ENCODE measurements around the gene SENP1.

SENP1 gene

DNA sequence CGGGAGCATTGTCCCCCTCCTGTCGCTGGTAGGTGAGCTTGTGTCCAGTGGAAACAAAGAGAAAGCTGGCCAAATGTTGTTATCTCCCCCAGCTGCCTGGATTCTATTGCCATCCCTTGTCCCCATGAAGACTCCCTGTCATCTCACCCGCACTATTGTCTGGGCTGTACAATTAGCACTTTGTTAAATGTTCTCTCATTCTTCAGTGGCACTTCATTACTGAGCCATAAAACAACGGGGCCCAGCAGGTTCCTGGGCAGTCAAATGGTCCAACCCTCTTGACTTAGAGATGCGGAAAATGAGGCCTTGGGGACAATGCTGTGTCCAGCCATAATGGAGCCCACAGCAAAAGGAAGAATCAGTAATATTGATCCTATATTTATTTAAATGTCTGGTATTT, 88.4 kb downstream of the SENP1 start:
- Histone ChIP-seq H3K27me3 (ENCODE audit: insufficient read depth, low read depth) (no peaks in the 10 kb centered on the region), H2AFZ (ENCODE audit: low read depth) (no peak overlapping the region), H3K36me3 (ENCODE audit: insufficient read depth) (no peaks in the 10 kb centered on the region), H4K20me1 (ENCODE audit: insufficient read depth) (no peaks in the 10 kb centered on the region), H3K4me1 (ENCODE audit: low read depth, poor library complexity, severe bottlenecking) (no peaks in the 10 kb centered on the region), H3K4me3 (IDR thresholded peaks at IDR 0.05; ENCODE audit: insufficient read depth, low read depth, low read length) (no peak overlapping the region), H3K27ac (no peak overlapping the region), H3K79me2 (ENCODE audit: insufficient read depth, low read depth) (no peaks in the 10 kb centered on the region), H3K4me2 (no peak overlapping the region), H3K9ac (no peak overlapping the region)
- TF ChIP-seq, protein P1, sequence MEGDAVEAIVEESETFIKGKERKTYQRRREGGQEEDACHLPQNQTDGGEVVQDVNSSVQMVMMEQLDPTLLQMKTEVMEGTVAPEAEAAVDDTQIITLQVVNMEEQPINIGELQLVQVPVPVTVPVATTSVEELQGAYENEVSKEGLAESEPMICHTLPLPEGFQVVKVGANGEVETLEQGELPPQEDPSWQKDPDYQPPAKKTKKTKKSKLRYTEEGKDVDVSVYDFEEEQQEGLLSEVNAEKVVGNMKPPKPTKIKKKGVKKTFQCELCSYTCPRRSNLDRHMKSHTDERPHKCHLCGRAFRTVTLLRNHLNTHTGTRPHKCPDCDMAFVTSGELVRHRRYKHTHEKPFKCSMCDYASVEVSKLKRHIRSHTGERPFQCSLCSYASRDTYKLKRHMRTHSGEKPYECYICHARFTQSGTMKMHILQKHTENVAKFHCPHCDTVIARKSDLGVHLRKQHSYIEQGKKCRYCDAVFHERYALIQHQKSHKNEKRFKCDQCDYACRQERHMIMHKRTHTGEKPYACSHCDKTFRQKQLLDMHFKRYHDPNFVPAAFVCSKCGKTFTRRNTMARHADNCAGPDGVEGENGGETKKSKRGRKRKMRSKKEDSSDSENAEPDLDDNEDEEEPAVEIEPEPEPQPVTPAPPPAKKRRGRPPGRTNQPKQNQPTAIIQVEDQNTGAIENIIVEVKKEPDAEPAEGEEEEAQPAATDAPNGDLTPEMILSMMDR (conservative IDR thresholded peaks at IDR 0.05; ENCODE audit: low read depth, low read length), result no peak

DNA sequence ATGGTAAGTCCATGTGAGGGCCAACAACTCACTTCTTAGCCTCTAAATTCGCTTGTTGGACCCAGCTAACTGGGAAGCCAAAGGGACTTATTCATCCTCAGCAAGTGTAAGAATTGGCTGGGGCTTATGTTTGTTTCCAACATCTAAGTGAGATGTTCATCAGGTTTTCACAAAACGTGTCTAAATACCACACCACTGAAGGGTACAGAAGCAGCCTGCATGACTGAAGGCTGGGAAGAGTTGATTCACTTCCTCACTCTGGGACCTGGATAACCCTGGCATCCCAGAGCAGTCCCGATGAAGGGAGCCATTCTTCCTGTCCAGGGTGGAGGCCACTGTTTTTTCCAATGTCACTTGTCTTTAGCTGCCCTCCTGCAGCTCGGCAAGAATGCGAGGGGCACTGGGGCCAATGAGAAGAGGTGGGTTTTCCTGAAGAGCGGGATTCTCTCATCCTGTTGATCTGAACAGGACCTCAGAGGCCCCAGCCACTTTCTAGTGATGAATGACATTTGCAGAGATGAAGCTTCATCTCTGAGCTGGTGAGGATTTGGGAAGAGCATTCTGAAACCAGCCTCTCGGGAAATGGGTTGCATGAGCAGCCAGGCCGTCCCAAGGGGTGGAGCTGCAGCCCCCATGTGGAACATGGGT, 89.4 kb downstream of the SENP1 start:
- Histone ChIP-seq H3K79me2 (ENCODE audit: insufficient read depth, low read depth) (no peaks in the 10 kb centered on the region), H3K9ac (no peak overlapping the region), H4K20me1 (ENCODE audit: insufficient read depth) (no peaks in the 10 kb centered on the region), H3K4me2 (no peak overlapping the region), H3K27me3 (ENCODE audit: insufficient read depth, low read depth) (no peaks in the 10 kb centered on the region), H3K4me3 (IDR thresholded peaks at IDR 0.05; ENCODE audit: insufficient read depth, low read depth, low read length) (no peak overlapping the region), H3K4me1 (ENCODE audit: low read depth, poor library complexity, severe bottlenecking) (no peaks in the 10 kb centered on the region), H2AFZ (ENCODE audit: low read depth) (no peak overlapping the region), H3K36me3 (ENCODE audit: insufficient read depth) (no peaks in the 10 kb centered on the region), H3K27ac (no peak overlapping the region)
- TF ChIP-seq, protein P1 (conservative IDR thresholded peaks at IDR 0.05; ENCODE audit: low read depth, low read length), result no peak

DNA sequence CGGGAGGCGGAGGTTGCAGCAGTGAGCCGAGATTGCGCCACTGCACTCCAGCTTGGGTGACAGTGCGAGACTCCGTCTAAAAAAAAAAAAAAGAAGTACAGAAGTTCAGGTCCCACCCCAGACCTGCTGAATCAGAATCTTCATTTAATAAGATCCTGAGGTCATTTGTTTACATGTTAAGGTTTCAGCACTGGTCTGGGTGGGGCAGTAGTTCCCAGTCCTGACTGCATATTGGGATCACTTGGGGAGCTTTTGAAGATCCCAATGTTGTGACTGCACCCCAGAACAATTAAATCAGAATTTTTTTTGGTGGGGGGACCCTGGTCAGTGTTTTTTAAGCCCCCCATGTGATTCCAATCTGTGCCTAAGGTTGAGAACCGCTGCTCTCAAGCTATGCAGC, 89.9 kb downstream of the SENP1 start:
- Histone ChIP-seq H3K79me2 (ENCODE audit: insufficient read depth, low read depth) (no peaks in the 10 kb centered on the region), H3K4me1 (ENCODE audit: low read depth, poor library complexity, severe bottlenecking) (no peaks in the 10 kb centered on the region), H4K20me1 (ENCODE audit: insufficient read depth) (no peaks in the 10 kb centered on the region), H3K36me3 (ENCODE audit: insufficient read depth) (no peaks in the 10 kb centered on the region), H3K27ac (no peak overlapping the region), H3K4me2 (no peak overlapping the region), H3K4me3 (IDR thresholded peaks at IDR 0.05; ENCODE audit: insufficient read depth, low read depth, low read length) (no peak overlapping the region), H3K27me3 (ENCODE audit: insufficient read depth, low read depth) (no peaks in the 10 kb centered on the region), H3K9ac (no peak overlapping the region), H2AFZ (ENCODE audit: low read depth) (no peak overlapping the region)
- TF ChIP-seq, protein P1 (conservative IDR thresholded peaks at IDR 0.05; ENCODE audit: low read depth, low read length), result no peak

DNA sequence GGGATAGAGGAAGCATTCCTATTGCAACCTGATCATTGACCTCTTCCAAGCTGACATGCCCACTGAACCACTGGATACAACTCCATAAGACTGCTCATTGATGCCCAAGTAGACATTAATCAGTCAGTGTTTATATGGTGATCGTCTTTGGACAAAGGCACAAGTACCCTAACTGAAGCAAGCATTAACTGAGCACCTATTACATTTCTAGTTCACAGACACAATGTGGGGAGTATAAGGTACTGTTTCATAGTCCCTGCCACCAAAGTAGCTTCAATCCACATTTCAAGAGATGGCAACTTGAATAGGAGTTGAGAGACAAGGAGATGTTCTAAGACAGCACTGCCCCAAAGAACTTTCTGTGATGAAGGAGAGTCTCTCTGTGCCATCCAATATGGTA, 90.8 kb downstream of the SENP1 start:
- no peaks in the 10 kb centered on the region for H4K20me1 ChIP-seq (ENCODE audit: insufficient read depth)
- H3K27ac ChIP-seq, result no peak overlapping the region
- H2AFZ ChIP-seq (ENCODE audit: low read depth), result no peak overlapping the region
- H3K9ac ChIP-seq, result no peak overlapping the region
- H3K4me3 ChIP-seq (IDR thresholded peaks at IDR 0.05; ENCODE audit: insufficient read depth, low read depth, low read length), result no peak overlapping the region
- H3K4me1 ChIP-seq (ENCODE audit: low read depth, poor library complexity, severe bottlenecking), result no peaks in the 10 kb centered on the region
- H3K36me3 ChIP-seq (ENCODE audit: insufficient read depth), result no peaks in the 10 kb centered on the region
- H3K79me2 ChIP-seq (ENCODE audit: insufficient read depth, low read depth), result no peaks in the 10 kb centered on the region
- H3K27me3 ChIP-seq (ENCODE audit: insufficient read depth, low read depth), result no peaks in the 10 kb centered on the region
- H3K4me2 ChIP-seq, result no peak overlapping the region
- TF ChIP-seq, protein P1 (conservative IDR thresholded peaks at IDR 0.05; ENCODE audit: low read depth, low read length), result no peak
